HUES64 (cell line): ENCODE results near the gene MGAT3. TPM values are rescaled to one million over a fixed set of nuclear protein-coding genes. Genes with fewer than 3 reads are reported as not detected.
A peak's percentile ranks its signal among the peaks of the same experiment; 100 is the strongest.
"Not testable (repeated sequence)": the region's sequence is repeated elsewhere in the genome, so short reads cannot be mapped to it uniquely, and the experiment has no call there.

Experiments
- H3K27ac ChIP-seq: 2 replicates; pipeline ENCODE4 v1.7.0; 2013; ENCODE audit warnings: low read depth, low read length, inconsistent platforms
- H3K27me3 ChIP-seq: 2 replicates; pipeline ENCODE4 v1.6.1; 2013; ENCODE audit warnings: mild to moderate bottlenecking, low read length; ENCODE audit not compliant: insufficient read depth
- H3K36me3 ChIP-seq: 2 replicates; pipeline ENCODE4 v1.6.1; 2013; ENCODE audit warnings: mild to moderate bottlenecking, low read length; ENCODE audit not compliant: insufficient read depth
- H3K4me1 ChIP-seq: 2 replicates; pipeline ENCODE4 v1.6.1; 2013; ENCODE audit warnings: mild to moderate bottlenecking, low read length, moderate library complexity; ENCODE audit not compliant: insufficient read depth
- H3K4me3 ChIP-seq: 2 replicates; pipeline ENCODE4 v1.5.1; 2013; ENCODE audit warnings: mild to moderate bottlenecking, low read length, moderate library complexity
- H3K9ac ChIP-seq: 2 replicates; pipeline ENCODE4 v1.6.1; 2013; ENCODE audit warnings: mild to moderate bottlenecking, low read depth, low read length
- H3K9me3 ChIP-seq: 2 replicates; pipeline ENCODE4 v1.6.1; 2013; ENCODE audit warnings: low read depth, low read length; ENCODE audit not compliant: insufficient read depth
- WGBS: fragments of 150-250, 120-280 bp; methylation state at CpG from one replicate; pipeline ENCODE4 v1.1.7; 2013; ENCODE audit warnings: missing lambda C conversion rate; 5-methylcytosine and 5-hydroxymethylcytosine counted together
- polyA plus RNA-seq, 2 experiments: library from polyadenylated mRNA; stranded (reverse); fragments of 50-300 nt; gene quantifications; one replicate each; pipeline ENCODE4 v1.2.3, GENCODE V29; 2013

The MGAT3 gene, protein sequence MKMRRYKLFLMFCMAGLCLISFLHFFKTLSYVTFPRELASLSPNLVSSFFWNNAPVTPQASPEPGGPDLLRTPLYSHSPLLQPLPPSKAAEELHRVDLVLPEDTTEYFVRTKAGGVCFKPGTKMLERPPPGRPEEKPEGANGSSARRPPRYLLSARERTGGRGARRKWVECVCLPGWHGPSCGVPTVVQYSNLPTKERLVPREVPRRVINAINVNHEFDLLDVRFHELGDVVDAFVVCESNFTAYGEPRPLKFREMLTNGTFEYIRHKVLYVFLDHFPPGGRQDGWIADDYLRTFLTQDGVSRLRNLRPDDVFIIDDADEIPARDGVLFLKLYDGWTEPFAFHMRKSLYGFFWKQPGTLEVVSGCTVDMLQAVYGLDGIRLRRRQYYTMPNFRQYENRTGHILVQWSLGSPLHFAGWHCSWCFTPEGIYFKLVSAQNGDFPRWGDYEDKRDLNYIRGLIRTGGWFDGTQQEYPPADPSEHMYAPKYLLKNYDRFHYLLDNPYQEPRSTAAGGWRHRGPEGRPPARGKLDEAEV
- 3.8 TPM for polyA plus RNA-seq (2013, experiment 1 of 2)
- polyA plus RNA-seq (2013, experiment 2 of 2), result 5.5 TPM

DNA sequence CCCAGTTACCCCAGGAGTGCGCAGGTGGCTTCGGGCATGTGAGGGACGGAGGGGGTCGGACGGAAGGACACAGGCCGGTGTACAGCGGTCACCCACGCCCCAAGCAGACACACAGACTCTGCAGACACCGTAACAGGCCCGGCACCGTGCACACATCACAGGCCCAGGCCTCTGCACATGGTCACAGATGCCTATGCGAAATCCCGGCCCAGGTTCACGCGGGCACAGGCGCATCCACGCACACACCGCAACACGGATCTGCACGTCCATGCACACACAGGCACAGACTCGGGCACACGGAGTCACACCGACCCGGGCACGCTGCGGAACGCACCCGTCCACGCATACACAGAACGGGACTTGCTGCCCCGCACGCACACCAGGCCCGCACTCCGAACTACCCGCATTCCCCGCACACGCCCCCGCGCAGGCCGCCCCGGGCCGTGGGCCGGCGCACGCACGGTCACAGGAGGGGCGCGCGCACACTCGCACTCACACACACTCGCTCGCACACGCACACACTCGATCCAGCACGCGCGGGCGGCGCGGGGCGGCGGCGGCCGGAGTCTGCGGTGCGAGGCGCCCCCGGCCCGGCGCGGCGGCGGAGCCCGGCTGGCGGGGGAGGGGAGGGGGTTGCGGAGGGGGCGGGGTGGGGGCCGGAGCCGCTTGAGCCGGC, at the start of gene MGAT3:
Gene MGAT3 (plus strand): TSS at position 491 of the 676 bp plus-strand sequence. CDS start 30,336 bp downstream, outside the sequence.
- no peaks in the 10 kb centered on the region for H3K36me3 ChIP-seq
- no peak within 1 kb of the TSS for H3K27ac ChIP-seq
- H3K9ac ChIP-seq, result peak within 1 kb of the TSS; percentile 55
- H3K4me3 ChIP-seq, result peak within 1 kb of the TSS; percentile 61
- no peaks in the 10 kb centered on the region for H3K9me3 ChIP-seq
- peaks cover 32% of the 10 kb centered on the region for H3K27me3 ChIP-seq
- peaks cover 5% of the 10 kb centered on the region; the same call in 1 of the 2 replicates for H3K4me1 ChIP-seq
- 40% methylated on average over 55 of the region's 80 CpGs for WGBS

DNA sequence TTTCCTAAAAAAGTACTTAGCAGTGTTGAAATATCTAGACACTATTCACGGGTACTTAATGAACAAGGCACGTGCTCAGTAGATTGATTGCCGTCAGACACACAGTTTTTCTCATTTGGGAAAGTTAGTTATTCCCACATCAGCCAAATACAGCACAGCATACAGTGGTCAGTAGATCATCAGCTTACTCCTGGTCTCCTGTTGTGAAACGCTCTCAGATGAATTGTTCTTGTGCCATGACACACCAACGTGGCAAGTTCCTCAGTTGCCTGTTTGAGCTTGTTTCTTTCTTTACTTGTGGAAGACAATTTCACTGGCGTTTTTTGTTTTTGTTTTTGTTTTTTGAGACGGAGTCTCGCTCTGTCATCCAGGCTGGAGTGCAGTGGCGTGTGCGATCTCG, 48.6 kb upstream of the MGAT3 start:
- Histone ChIP-seq H3K27ac (no peak overlapping the region), H3K4me3 (no peak overlapping the region), H3K4me1 (no peaks in the 10 kb centered on the region), H3K36me3 (peaks cover 3% of the 10 kb centered on the region; the same call in 1 of the 2 replicates), H3K9ac (no peak overlapping the region), H3K9me3 (no peaks in the 10 kb centered on the region), H3K27me3 (no peaks in the 10 kb centered on the region)
- 94% methylated on average over 11 of the region's 11 CpGs for WGBS

DNA sequence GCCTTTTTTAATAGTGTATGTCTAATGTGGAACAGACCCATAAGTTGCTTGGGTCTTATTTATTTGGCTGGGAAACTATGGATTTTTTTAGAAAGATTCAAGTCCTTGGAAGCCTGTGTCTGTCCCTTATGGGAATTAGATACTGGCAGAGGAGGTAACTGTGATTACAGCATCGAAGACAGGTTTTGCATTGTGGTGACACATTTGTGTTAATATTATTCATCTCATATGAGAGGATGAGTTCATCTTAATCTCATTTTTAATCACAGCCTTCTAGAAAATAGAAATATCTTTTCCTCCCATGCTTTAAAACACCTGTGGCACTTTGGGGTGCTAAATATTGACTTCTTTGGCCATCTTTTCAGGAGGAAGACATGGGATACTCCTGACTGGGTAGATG, 48.0 kb upstream of the MGAT3 start:
- Histone ChIP-seq H3K36me3 (peaks cover 3% of the 10 kb centered on the region; the same call in 1 of the 2 replicates), H3K27me3 (no peaks in the 10 kb centered on the region), H3K9ac (no peak overlapping the region), H3K27ac (no peak overlapping the region), H3K9me3 (no peaks in the 10 kb centered on the region), H3K4me3 (no peak overlapping the region), H3K4me1 (no peaks in the 10 kb centered on the region)
- WGBS, result 80% methylated on average over 1 of the region's 1 CpG

GRCh38 chr22:39409516-39410029, 47.2 kb upstream of the MGAT3 start:
- Histone ChIP-seq H3K27me3 (no peaks in the 10 kb centered on the region), H3K4me3 (no peak overlapping the region), H3K27ac (no peak overlapping the region), H3K9ac (no peak overlapping the region), H3K4me1 (no peaks in the 10 kb centered on the region), H3K36me3 (peaks cover 3% of the 10 kb centered on the region; the same call in 1 of the 2 replicates), H3K9me3 (no peaks in the 10 kb centered on the region)
- 93% methylated on average over 11 of the region's 11 CpGs for WGBS

GRCh38 chr22:39410264-39410663, 46.5 kb upstream of the MGAT3 start:
- H3K9me3 ChIP-seq, result no peaks in the 10 kb centered on the region
- no peaks in the 10 kb centered on the region for H3K4me1 ChIP-seq
- H3K4me3 ChIP-seq, result no peak overlapping the region
- H3K27me3 ChIP-seq, result no peaks in the 10 kb centered on the region
- no peak overlapping the region for H3K27ac ChIP-seq
- no peak overlapping the region for H3K9ac ChIP-seq
- peaks cover 5% of the 10 kb centered on the region; the same call in 1 of the 2 replicates for H3K36me3 ChIP-seq
- 98% methylated on average over 3 of the region's 4 CpGs for WGBS

DNA sequence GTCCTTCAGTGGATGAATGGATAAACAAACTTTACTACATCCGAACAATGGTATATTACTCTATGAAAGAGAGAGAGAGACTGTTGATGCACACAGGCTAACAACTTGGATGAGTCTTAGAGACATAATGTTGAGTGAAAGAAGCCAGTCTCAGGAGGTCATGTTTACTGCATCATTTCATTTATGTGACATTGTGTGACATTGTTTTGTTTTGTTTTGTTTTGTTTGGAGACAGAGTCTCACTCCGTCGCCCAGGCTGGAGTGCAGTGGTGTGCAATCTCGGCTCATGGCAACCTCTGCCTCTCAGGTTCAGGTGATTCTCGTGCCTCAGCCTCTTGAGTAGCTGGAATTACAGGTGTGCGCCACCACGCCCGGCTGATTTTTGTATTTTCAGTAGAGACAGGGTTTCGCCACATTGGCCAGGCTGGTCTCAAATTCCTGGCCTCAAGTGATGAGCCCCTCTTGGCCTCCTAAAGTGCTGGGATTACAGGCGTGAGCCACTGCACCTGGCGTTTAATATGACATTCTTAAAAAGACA, 44.9 kb upstream of the MGAT3 start:
- WGBS, result 95% methylated on average over 11 of the region's 11 CpGs
- H3K27me3 ChIP-seq, H3K4me3 ChIP-seq, H3K27ac ChIP-seq, H3K9me3 ChIP-seq, H3K4me1 ChIP-seq, H3K9ac ChIP-seq: not testable (repeated sequence)
- peaks cover 15% of the 10 kb centered on the region for H3K36me3 ChIP-seq

GRCh38 chr22:39413204-39413603, 43.6 kb upstream of the MGAT3 start:
- H3K27me3 ChIP-seq, H3K9ac ChIP-seq, H3K4me1 ChIP-seq, H3K9me3 ChIP-seq, H3K27ac ChIP-seq, H3K4me3 ChIP-seq: not testable (repeated sequence)
- peaks cover 23% of the 10 kb centered on the region for H3K36me3 ChIP-seq
- 91% methylated on average over 6 of the region's 7 CpGs for WGBS

- Histone ChIP-seq H3K27ac (no peak overlapping the region), H3K9me3 (no peaks in the 10 kb centered on the region), H3K4me1 (no peaks in the 10 kb centered on the region), H3K36me3 (peaks cover 32% of the 10 kb centered on the region), H3K27me3 (no peaks in the 10 kb centered on the region), H3K9ac (no peak overlapping the region), H3K4me3 (no peak overlapping the region)
- 91% methylated on average over 7 of the region's 7 CpGs for whole genome bisulfite sequencing
Measured at GRCh38 chr22:39414377-39414776, 42.4 kb upstream of the MGAT3 start.

DNA sequence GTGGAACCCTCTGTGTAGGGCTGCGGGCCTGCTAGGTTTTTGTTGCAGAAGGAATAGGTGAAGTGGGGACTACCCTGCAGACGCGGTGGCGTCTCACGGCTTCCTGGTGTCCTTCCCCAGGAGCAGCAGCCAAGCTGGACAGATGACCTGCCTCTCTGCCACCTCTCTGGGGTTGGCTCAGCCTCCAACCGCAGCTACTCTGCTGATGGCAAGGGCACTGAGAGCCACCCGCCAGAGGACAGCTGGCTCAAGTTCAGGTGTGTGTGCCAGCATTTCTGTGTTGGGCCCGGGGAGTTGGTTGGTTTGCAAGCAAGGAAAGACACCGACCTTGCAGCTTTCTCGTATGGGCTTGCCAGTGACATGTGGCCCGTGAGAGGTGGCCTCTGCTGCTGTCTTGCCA, 41.9 kb upstream of the MGAT3 start:
- peaks cover 36% of the 10 kb centered on the region for H3K36me3 ChIP-seq
- no peaks in the 10 kb centered on the region for H3K9me3 ChIP-seq
- no peak overlapping the region for H3K4me3 ChIP-seq
- H3K9ac ChIP-seq, result no peak overlapping the region
- WGBS, result 93% methylated on average over 11 of the region's 11 CpGs
- H3K4me1 ChIP-seq, result no peaks in the 10 kb centered on the region
- no peaks in the 10 kb centered on the region for H3K27me3 ChIP-seq
- H3K27ac ChIP-seq, result no peak overlapping the region

DNA sequence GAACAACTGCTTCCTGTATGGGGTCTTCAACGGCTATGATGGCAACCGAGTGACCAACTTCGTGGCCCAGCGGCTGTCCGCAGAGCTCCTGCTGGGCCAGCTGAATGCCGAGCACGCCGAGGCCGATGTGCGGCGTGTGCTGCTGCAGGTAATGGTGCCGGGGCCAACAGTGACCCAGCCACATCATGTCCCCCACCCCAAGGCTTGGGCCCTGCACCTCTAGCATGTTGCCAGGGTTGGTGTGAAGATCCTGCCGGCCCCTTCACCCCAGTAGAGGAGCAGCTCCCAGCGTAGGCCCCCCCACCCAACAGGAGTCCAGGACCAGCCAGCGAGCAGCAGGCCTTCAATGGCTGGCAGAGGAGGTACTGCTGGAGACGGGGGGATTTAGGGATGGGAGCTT, 41.3 kb upstream of the MGAT3 start:
- Histone ChIP-seq H3K4me3 (no peak overlapping the region), H3K27me3 (no peaks in the 10 kb centered on the region), H3K27ac (no peak overlapping the region), H3K4me1 (no peaks in the 10 kb centered on the region), H3K36me3 (peaks cover 42% of the 10 kb centered on the region), H3K9ac (no peak overlapping the region), H3K9me3 (no peaks in the 10 kb centered on the region)
- 95% methylated on average over 16 of the region's 16 CpGs for WGBS

DNA sequence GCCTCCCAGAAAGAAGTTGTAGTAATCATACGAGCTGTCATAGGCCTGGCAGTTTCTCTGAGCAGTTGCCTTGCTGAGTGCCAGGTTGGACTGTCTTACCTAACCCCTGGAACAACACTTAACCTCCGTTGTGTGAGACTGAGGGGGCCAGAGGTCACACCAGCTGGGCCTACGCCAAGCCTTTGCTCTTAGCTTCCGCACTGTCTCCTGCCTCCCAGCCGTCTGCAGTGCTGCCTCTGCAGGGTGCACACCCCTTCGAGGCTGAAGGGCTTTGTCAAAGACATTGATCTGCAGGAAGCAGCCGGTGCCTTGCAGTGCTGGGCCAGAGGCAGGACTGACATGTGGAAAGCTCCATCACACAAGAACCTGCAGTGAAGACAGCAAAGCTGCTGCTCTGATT, 40.5 kb upstream of the MGAT3 start:
- Histone ChIP-seq H3K36me3 (peaks cover 43% of the 10 kb centered on the region), H3K27ac (no peak overlapping the region), H3K4me3 (no peak overlapping the region), H3K9me3 (no peaks in the 10 kb centered on the region), H3K4me1 (no peaks in the 10 kb centered on the region), H3K27me3 (no peaks in the 10 kb centered on the region), H3K9ac (no peak overlapping the region)
- 84% methylated on average over 7 of the region's 7 CpGs for WGBS
